Activated CD4-positive, alpha-beta T cell treated with anti-CD3 and anti-CD28 coated beads for 1 hour (primary cell): ENCODE measurements around the gene BAZ1B.
"Not testable (repeated sequence)": the region's sequence is repeated elsewhere in the genome, so short reads cannot be mapped to it uniquely, and the experiment has no call there.

Experiments used
- DNase-seq: peaks from one replicate; pipeline ENCODE4 v3.0.0-alpha.2; 2020

BAZ1B gene

DNA sequence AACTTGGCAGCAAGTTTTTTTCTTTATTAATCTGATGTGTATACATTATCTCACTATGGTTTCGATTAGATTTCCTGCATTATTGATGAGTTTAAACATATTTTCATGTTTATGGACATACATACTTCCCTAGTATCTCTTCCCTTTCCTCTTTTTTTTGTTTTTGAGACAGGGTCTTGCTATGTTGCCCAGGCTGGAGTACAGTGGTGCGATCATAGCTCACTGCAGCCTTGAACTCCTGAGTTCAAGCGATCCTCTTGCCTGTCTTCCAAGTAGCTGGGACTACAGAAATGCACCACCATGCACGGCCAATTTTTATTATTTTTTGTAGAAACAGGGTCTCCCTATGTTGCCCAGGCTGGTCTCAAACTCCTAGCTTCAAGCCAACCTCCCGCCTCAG is 18.9 kb downstream of the BAZ1B start:
- no peak for DNase-seq

DNA sequence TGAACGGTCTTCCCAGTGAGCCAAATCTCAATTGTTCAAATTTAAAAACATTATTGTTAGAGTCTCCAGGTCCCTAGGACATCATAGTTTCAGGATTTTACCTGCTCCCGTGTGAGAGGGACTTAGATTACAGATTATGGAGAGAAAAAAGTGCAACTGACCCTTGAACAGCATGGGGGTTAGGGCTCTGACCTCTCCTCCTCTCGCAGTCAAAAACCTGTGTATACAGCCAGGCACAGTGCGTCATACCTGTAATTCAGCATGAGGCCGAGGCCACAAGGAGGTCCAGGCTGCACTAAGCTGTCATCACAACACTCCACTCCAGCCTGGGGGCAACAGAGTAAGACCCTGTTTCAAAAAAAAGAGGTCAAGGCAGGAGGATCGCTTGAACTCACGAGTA is 25.5 kb downstream of the BAZ1B start:
- DNase-seq, result no peak

DNA sequence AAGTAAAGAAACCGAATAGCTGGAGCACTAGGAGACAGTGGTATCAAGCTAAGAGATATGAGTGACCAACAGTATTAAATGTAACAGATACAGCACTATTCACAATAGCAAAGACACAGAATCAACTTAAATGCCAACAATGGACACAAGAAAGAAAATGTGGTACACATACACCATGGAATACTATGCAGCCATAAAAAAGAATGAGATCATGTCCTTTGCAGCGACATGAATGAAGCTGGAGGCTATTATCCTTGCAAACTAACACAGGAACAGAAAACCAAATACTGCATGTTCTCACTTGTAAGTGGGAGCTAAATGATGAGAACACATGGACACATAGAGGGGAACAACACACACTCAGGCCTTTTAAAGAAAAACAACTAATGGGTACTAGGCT is 26.6 kb downstream of the BAZ1B start:
- DNase-seq, result not testable (repeated sequence)

DNA sequence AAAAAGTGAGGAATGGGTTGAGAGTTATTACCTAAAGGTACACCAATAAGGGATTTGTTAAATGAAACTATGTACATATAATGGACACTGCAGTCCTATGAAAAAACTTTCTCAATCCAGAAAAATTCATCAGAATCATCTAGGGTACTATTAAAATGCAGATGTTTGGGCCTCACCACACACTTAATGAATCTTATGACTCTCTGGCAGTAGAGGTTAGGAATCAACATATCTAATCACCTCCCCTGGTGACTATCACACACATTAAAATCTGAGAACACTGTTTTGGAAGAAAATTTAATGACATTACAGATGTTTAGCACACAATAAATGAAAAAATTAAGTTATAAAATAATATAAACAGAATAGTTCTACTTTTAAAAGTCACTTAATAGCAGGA is 32.1 kb downstream of the BAZ1B start:
- DNase-seq, result no peak

DNA sequence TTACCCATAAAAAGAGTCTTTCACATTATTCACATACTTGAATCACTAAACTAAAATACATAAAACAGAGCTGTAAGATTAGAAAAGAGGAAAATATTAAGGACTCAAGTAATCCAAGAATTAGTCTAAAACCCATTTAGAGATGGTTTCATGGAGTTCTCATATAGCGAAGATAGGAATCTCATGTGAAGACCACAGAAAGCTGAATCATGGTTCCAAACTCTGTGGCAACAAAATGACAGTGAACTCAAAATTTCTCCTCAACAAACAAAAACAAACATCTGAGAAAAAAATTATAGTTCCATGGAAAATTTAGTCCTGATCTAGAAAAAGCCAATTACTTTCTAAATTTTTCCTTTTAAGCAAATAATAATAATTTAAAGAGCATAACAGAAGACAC is 34.6 kb downstream of the BAZ1B start:
- no peak for DNase-seq

DNA sequence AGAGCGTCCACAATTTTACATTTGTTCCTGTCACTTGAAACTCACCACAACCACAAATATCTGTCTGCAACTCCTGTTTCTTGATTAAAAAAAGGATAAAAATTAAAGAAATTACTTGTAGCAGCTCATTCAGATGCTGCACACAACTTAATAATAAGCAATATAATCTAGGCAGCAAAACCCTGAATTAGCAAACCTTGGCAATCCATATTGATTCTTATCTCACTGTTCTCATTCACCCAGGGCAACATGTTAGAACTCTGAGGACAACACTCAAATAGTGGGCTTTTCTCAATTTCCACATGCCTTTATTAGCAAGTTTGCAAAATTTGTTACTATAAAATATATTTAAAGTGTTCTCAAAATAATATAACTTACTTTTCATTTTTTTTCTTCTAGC is 38.9 kb downstream of the BAZ1B start:
- DNase-seq, result no peak

DNA sequence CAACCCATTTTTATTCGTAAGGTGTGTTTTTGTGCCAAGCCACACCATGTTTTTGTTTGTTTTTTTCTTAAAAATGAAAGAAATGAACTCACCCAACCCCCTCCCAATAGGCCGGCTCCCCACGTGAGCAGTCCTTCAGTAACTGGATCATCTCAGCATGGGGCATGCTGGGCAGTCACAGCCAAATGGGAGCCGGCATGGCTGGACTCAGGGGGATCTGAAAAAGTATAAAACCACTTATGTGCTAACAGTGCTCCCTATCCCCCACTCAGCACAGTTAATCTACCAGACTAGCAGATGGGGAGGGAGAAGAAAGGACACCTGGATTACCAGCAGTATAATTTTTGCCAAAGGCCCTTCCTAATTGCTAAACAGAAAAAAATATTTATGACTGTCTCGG is 39.3 kb downstream of the BAZ1B start:
- no peak for DNase-seq

DNA sequence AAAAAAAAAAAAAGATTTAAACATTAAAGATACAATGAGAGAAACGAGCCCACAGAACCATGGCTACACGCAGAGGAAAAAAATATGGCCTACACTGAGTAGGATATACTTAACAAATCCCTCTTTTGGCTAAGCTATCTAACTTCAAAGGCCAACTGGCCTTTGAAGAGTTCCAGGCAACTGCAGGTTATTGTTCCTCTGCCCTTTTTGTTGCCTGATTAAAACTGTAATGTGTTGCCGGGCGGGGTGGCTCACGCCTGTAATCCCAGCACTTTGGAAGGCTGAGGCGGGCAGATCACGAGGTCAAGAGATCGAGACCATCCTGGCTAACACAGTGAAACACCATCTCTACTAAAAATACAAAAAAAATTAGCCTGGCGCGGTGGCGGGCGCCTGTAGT is 40.6 kb downstream of the BAZ1B start:
- not testable (repeated sequence) for DNase-seq

DNA sequence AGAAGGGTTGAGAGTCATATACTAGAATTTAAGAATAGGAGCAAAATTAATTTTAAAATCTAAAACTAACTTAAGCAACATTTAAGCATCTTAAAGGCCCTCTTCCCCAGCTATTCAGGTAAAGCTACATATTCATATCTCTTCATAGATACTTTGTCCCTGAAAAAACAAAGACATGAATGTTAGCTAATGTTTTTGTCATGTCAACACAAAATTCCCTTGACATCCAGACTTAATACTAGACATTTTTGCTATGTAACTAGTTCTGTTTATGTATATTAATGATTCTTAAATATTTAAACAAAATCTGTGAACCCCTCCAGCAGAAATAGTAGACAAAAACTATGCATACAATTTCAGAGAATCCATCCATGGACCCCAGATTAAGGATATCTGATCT is 43.5 kb downstream of the BAZ1B start:
- DNase-seq, result no peak

DNA sequence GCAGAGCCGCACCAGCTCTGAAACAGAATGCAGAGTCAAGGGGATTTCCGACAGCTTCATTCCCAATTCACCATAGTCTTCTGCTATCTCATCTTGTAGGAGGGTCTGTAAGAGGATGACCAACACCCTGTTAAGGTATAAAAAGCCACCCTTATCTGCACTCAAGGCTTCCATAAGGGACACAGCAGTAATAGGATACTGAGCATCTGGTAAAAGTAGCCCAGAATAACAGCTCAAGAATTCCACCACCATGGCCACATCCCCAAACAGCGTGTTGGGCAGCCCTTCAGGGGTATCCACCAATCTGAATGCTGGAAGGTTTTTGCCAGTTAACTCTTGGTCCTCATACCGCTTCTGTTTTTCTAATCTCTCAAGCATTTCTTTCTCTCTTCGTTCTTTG is 44.7 kb downstream of the BAZ1B start:
- no peak for DNase-seq

DNA sequence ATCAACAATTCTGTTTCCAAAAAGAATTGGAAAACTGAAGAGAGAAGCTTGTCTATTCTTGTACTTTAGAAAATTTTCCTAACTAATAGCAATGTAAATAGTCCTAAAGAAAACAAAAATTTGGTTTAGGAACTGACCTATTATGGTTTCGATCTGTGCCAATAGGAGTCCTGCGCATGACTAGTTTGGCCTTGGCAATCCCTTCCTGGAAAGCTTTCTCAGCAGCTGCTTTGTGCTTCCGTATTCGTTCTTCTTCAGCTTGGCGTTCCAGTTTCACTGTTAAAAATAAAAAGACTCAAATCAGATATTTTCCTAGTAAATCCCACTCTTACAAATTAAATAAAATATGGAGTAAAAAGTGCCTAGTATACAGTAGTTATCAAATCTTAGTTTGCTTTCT is 51.9 kb downstream of the BAZ1B start:
- no peak for DNase-seq

DNA sequence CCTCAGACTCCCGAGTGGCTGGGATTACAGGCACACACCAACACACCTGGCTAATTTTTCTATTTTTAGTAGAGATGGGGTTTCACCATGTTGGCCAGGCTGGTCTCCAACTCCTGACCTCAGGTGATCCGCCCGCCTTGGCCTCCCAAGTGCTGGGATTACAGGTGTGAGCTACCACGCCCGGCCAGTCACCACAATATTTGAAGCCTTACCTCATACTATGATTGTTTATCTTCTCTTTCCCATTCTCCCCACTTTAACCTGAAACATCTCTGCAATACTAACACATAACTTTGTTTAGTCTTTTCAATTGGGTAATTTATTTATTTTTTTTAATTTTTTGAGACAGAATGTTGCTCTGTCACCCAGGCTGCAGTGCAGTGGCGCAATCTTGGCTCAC is 55.0 kb downstream of the BAZ1B start:
- DNase-seq, result not testable (repeated sequence)

DNA sequence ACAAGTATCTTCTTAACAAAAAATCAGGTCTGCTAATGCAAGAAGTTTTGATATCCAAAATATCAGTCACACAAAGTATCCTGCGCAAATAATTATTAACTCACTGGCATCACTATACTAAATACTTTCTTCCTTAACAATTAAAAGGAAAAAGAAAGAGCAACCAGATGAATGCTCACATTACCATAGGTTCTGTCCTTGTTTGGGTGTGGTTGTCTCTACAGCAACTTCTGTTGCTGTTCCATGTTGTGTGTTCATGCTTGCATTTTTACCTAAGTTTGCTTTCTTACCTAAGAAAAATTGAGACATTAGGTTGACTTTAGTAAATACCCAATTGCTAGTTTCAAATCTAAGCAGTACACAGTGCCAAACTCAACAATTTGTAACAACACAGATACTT is 56.0 kb downstream of the BAZ1B start:
- no peak for DNase-seq

DNA sequence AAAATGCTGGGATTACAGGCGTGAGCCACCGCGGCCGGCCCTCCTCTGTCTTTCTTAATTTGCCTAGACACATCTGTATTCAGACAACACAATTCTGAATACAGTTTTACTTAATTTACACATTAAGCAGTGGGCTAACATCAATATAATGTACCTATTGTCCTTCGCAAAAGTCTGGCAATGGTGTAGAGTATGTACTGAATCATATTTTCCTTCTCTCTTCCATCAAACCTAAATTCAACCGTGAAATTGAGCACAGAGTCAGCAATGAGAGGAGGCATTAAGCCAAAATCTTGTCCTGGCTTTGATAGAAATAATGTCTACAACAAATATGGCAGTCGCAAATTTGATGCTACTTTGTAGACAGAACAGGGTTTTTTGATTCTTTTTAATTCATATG is 58.1 kb downstream of the BAZ1B start:
- DNase-seq, result no peak

DNA sequence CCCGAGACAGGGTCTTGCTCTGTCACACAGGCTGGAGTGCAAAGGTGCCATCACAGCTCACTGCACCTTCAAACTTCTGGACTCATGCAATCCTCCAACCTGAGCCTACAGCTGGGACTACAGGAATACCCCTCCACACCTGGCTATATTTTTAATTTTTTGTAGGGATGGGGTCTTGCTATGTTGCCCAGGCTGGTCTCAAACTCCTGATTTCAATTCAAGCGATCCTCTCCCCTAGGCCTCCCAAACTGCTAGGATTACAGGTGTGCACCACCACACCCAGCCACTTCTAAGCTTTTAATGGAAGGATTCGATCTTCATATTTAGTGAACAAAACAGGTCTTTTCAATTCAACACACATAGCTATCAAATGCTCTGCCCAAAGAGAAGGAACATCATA is 58.8 kb downstream of the BAZ1B start:
- no peak for DNase-seq

DNA sequence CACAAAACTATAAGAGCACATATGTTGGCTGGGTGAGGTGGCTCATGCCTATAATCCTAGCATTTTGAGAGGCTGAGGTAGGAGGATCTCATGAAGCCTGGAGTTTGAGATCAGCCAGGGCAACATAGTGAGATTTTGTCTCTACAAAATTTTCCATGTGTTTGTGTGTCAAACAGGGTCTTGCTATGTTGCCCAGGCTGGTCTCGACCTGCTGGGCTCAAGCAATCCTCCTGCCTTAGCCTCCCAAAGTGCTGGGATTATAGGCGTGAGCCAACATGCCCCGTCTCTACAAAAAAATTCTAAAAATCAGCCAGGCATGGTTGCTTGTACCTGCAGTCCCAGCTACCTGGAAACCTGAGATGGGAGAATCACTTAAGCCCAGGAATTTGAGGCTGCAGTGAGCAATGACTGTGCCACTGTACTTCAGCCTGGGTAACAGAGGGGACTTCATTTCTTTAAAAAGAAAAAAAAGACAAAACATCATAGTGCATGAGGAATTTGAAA is 60.3 kb downstream of the BAZ1B start:
- DNase-seq, result no peak

DNA sequence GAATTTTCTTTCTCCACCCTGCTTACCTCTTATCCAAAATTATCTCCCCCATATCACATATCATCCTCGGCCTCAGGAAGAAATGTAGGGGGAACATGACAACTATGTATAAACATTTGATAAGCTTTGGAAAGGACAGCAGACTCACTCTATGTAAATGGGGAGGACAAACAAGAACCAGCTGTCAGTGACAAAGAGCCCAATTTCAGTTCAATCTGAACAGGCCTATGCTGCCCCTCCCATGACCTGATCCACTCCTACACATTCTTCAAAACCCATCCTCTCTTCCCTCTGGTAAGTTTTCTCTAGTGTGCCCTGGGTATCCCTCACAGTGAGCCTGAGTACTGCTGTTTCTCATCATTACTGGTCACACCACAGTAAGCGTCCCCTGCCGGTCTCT is 67.7 kb downstream of the BAZ1B start:
- DNase-seq, result no peak

DNA sequence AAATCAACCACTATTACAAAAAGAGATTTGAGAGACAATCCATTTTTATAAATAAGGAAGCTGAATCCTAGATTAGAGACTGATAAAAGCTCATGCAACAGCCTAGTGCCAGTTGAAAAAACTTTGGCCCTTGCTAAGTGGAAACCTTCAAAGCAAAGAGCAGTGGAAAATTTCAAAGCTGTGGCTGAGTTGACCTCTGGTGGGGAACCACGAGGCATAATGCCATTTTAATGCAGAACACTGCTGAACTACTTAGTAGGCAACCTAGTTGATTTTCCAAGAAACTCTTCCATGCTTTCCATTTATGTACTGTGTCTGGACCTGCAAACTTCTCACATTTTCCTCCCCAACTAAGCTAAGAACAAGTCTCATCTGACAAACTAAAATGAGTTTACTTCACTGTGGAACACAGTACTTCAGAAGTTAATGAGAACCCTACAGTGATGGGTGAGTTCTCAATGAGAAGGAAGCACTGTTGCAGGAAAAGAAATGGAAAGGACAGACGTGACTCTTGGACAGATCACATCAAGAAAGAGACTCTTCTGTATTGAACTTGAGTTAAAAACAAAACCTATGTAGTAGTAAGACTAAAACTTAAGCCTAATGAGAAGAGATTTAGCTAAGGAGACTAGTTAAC is 69.0 kb downstream of the BAZ1B start:
- DNase-seq, result no peak

DNA sequence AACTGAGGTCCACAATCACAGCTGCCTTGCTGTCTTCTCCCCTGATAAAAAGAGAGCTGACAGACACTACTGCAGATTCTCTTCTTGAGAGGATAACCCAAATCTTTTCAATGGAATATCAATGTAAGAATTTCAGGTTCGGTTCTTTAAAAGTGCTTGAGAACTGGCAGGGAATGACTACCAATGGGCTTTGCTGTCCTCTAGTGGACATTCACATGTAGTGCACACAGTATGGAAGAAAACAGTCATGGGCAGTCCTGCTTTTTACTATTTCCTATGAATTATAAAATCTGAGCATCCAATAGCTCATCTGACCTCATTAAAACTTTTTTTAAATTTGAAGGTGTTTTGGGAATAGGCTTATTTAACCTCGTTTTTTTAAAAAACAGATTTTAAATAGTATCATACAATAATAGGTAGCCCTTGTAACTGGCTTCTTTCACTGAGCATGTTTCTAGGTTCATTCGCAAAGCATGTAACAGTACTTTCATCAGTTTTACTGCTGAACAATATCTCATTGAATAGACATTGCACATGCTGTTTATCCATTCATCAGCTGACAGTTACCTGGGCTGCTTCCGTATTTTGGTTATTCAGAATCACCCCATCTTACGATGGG is 70.2 kb downstream of the BAZ1B start:
- no peak for DNase-seq

DNA sequence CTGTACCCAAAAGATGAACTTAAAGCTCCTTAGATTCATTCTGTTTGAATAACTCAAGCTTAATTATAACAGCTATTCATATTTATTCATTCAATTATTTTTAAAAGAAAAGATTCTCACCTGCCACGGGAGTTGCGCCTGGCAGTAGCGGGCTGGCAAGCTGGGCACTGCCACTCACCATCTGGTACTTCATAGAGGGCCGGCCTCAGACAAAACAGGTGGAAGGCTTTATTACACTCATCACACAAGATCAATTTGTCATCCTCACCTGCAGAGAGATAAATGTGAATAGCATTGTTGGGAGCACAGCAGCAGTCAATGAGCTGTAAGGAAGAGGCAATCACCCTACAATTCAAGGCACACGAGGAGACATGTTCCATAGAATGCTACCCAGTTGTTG is 72.7 kb downstream of the BAZ1B start:
- DNase-seq, result no peak

DNA sequence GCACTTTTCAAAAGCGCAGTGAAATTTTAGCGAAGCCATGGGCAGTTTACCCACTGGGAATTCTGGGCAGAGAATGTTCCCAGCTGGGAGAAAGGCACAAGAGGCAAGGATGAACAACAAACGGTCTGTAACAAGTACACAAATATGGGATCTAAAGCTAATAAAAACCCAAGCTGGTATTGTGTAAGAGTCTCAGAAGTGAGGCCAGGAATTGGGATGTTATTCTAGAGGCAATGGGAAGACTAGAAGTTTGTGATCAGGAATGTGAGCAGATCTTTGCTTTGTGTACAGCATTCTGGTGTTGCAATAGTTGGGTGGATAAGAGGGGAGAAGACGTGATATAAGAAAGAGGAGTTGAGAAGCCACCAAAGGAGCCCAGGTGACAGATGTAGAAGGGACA is 73.5 kb downstream of the BAZ1B start:
- no peak for DNase-seq

DNA sequence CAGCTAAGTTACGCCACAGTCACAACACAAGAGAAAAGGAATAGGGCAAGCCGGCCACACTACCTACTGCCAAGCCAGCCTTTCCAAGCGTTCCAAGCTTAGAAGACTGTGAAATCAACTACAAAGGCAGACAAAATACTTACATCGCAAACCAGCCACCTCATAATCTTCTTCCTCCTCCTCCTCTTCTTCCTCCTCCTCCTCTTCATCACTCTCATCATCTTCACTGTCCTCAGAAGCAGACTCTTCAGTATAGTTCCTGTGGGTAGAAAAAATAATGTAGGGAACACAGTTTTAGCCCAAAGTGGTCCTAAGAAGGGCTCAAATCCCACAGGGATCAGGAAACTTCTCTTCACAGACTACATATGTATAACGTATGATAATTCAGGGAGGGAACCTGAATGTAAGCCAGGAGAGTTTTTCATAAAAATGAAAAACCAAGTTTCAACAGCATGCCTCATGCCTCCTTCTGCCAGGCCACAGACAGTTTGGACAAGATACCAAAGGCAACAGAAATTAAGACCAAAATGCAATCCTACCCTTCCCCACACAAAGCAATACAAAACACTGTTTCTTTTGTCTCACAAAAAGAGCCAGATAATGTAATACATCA is 74.9 kb downstream of the BAZ1B start:
- no peak for DNase-seq

DNA sequence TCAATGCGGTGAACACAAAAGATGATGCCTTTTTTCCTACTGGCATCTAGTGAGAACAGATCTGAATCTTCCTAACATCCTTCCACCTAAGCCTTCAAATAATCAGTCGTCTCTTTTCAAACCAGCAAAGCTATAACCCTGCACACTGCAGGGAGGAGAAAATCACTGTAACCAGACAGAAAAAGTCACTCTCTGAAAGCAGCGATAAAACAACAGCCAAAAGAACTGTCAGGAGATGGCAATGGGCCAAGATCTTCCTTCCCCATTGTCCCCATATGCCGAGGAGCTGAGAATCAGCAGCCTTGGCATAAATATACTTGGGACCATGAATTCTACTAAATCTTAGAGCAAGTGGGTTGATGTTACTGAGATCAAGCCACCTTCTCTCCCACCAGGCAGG is 75.4 kb downstream of the BAZ1B start:
- no peak for DNase-seq

DNA sequence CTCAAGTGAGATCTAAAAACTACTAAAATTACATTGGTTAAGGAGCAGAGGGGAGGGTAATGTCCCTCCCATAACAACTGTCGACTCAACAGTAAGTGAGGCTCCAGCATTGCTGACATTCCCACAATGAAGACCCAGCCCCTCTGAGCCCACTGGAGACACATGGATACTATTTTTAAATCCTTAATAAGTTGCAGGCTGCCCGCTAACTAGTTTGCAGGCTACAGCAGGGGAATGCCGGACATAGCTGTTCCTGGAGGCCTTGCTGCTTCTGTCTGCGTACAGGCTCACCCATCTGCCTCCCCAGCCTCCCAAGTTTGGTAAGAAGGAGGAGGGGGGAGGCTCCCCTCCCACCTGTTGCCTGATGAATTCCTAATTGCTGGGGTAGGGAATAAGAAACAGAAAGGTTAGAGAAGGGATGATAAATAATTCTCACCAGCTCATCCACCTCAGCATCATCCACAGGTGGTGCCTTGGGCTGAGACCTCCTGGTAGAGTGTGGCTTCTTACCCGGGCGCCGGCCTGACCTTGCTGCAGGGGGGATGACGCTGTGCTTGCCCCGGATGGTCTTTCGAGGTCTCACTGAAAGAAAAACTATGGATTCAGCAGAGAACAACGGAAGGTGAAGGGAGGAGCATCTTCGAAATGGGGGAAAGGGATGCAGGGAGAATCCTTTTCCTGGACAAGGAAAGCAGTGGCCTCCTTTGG is 78.4 kb downstream of the BAZ1B start:
- DNase-seq, result no peak
